Measurements from ENCODE around the gene MARCKSL1. TPM values are rescaled to one million over a fixed set of nuclear protein-coding genes. Genes with fewer than 3 reads are reported as not detected.

The MARCKSL1 gene, protein sequence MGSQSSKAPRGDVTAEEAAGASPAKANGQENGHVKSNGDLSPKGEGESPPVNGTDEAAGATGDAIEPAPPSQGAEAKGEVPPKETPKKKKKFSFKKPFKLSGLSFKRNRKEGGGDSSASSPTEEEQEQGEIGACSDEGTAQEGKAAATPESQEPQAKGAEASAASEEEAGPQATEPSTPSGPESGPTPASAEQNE
- 774 and 833 TPM in 2 replicates for total RNA-seq
- long read RNA-seq, transcript MARCKSL1-201 (2 exons, 1,699 nt), result major isoform, 15 of 43 reads
- long read RNA-seq, partial matches to known transcripts, result 24 of 43 reads
- long read RNA-seq, other reads (novel, unspliced or antisense), result 4 of 43 reads

DNA sequence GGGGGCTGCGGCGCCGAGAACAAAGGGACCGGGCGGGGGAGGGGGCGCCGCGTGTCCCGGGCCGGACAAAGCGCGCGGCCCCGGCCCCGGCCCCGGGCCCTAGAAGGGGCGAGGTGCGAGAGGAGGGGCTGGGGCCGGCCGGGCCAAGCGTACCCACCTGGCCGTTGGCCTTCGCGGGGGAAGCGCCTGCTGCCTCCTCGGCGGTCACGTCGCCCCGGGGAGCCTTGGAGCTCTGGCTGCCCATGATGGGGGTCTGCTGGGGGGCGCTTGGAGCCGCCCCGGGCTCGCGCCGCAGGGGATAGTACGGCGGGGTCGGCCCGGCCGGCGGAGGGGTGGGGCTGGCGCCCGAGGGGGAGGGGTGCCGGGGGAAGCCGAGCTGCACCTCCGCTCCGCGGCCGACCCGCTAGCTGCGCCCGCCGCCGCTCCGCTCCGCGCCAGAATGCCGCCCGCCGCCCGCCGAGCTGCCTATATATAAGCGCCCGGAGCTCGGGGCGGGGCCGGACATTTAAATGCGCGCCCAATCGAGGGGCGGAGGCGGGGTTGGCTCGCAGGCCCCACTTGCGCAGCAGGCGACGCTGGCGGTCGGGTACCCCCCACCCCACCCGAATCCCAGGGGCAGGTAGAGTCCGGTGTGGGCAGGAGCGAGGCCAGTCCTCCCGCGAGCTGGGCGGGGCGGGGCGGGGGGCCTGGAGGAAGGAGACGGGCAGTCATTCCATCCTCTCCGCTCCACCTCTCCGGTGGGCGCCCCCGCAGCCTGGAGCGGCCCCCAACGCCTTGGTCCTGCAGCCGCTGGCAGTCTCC, at the start of gene MARCKSL1:
MARCKSL1 (minus strand) TSS at position 444 of the 801 bp plus-strand sequence; CDS start at position 244, 200 bp downstream.
- DNase-seq (ENCODE audit: low spot score, unreplicated experiment), result peak; percentile 88
- H3K27ac Mint-ChIP-seq, result peak within 1 kb of the TSS; percentile 98
- no peaks in the 10 kb centered on the region for H3K9me3 Mint-ChIP-seq (ENCODE audit: low read depth)
- peak within 1 kb of the TSS; percentile 97 for H3K4me3 Mint-ChIP-seq (ENCODE audit: low read depth)
- peaks cover 40% of the 10 kb centered on the region for H3K4me1 Mint-ChIP-seq (ENCODE audit: low read depth)
- TF ChIP-seq, protein P1, sequence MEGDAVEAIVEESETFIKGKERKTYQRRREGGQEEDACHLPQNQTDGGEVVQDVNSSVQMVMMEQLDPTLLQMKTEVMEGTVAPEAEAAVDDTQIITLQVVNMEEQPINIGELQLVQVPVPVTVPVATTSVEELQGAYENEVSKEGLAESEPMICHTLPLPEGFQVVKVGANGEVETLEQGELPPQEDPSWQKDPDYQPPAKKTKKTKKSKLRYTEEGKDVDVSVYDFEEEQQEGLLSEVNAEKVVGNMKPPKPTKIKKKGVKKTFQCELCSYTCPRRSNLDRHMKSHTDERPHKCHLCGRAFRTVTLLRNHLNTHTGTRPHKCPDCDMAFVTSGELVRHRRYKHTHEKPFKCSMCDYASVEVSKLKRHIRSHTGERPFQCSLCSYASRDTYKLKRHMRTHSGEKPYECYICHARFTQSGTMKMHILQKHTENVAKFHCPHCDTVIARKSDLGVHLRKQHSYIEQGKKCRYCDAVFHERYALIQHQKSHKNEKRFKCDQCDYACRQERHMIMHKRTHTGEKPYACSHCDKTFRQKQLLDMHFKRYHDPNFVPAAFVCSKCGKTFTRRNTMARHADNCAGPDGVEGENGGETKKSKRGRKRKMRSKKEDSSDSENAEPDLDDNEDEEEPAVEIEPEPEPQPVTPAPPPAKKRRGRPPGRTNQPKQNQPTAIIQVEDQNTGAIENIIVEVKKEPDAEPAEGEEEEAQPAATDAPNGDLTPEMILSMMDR (IDR thresholded peaks at IDR 0.05; ENCODE audit: unreplicated experiment), result no peak
- peaks cover 16% of the 10 kb centered on the region for H3K36me3 Mint-ChIP-seq (ENCODE audit: insufficient read depth)
- peaks cover 13% of the 10 kb centered on the region for H3K27me3 Mint-ChIP-seq

DNA sequence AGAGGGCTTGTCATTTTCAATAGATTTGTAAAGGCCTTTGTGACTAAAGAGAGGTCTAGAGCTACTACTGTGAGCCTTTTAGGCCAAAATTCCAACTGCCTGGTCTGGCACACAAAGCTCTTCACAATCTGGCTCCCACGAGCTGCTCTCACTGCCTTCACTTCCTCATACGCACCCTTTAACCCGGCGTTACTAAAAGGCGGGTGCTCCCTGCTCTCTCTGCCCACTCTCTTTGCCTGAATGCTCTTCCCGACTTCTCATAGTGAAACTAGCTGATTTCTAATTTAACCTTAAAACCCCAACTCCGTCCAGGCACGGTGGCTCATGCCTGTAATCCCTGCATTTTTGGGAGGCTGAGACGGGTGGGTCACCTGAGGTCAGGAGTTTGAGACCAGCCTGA, 44.0 kb upstream of the MARCKSL1 start:
- peaks cover 16% of the 10 kb centered on the region for H3K36me3 Mint-ChIP-seq (ENCODE audit: insufficient read depth)
- DNase-seq (ENCODE audit: low spot score, unreplicated experiment), result no peak
- no peaks in the 10 kb centered on the region for H3K4me1 Mint-ChIP-seq (ENCODE audit: low read depth)
- H3K4me3 Mint-ChIP-seq (ENCODE audit: low read depth), result no peak overlapping the region
- TF ChIP-seq, protein P1 (IDR thresholded peaks at IDR 0.05; ENCODE audit: unreplicated experiment), result no peak
- H3K27ac Mint-ChIP-seq, result no peak overlapping the region
- no peaks in the 10 kb centered on the region for H3K9me3 Mint-ChIP-seq (ENCODE audit: low read depth)
- no peaks in the 10 kb centered on the region for H3K27me3 Mint-ChIP-seq

DNA sequence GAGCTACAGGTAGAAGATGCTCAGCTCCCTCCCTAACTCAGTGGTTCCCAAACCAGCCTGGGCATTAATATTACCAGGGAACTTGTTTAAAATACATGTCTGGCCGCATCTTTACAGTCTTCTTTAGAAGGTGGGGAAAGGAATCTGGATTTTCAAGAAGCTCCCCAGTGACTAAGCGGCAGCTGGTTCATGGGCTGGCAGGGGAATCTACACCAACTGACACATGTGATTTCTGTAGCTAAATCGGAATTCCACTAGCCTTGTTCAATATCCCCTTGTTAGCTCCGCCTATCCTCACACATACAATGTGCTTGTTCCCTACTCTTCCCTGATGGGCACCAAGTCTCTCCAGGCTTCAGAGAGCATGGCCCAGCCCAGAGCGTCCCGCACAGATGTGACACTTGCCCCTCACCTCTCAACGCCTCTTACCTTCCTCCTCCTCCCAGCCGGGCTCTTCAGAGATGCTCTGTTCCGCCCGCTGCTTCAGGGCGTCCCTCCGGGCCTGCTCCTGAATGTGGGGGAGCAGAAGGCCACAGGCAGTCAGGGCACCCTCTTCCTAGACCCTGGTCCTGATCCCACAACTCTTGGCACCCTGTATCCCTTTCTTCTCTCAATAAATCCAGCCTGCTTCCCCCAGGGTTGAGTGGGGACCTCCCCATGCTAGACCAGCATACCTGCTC, 41.6 kb upstream of the MARCKSL1 start:
- TF ChIP-seq, protein P1 (IDR thresholded peaks at IDR 0.05; ENCODE audit: unreplicated experiment), result no peak
- no peak overlapping the region for H3K4me3 Mint-ChIP-seq (ENCODE audit: low read depth)
- DNase-seq (ENCODE audit: low spot score, unreplicated experiment), result no peak
- H3K4me1 Mint-ChIP-seq (ENCODE audit: low read depth), result no peaks in the 10 kb centered on the region
- H3K36me3 Mint-ChIP-seq (ENCODE audit: insufficient read depth), result peaks cover 22% of the 10 kb centered on the region
- peak overlapping the region; percentile 71 for H3K27ac Mint-ChIP-seq
- H3K27me3 Mint-ChIP-seq, result no peaks in the 10 kb centered on the region
- H3K9me3 Mint-ChIP-seq (ENCODE audit: low read depth), result no peaks in the 10 kb centered on the region

DNA sequence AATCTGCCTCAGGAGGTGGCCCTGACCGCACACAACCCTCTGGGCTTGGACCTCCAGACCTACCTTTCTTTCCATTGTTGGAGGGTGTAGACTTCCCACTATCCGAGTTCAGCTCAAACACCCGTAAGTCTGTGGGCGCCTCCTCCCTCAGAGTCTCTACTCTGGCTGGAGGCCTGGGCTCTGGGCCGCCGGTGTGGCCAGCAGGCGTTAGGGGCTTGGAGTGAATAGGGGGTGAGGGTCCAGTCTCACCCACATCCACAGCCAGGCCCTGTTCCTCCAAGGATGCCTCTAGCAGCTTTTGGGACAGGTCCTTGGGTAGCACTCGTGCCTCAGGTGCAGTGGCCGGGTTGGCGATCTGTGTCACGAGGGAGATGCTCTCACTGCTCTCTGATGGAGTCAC, 40.2 kb upstream of the MARCKSL1 start:
- no peaks in the 10 kb centered on the region for H3K4me1 Mint-ChIP-seq (ENCODE audit: low read depth)
- DNase-seq (ENCODE audit: low spot score, unreplicated experiment), result no peak
- H3K27ac Mint-ChIP-seq, result no peak overlapping the region
- peaks cover 28% of the 10 kb centered on the region for H3K36me3 Mint-ChIP-seq (ENCODE audit: insufficient read depth)
- H3K27me3 Mint-ChIP-seq, result no peaks in the 10 kb centered on the region
- no peak overlapping the region for H3K4me3 Mint-ChIP-seq (ENCODE audit: low read depth)
- TF ChIP-seq, protein P1 (IDR thresholded peaks at IDR 0.05; ENCODE audit: unreplicated experiment), result no peak
- no peaks in the 10 kb centered on the region for H3K9me3 Mint-ChIP-seq (ENCODE audit: low read depth)

DNA sequence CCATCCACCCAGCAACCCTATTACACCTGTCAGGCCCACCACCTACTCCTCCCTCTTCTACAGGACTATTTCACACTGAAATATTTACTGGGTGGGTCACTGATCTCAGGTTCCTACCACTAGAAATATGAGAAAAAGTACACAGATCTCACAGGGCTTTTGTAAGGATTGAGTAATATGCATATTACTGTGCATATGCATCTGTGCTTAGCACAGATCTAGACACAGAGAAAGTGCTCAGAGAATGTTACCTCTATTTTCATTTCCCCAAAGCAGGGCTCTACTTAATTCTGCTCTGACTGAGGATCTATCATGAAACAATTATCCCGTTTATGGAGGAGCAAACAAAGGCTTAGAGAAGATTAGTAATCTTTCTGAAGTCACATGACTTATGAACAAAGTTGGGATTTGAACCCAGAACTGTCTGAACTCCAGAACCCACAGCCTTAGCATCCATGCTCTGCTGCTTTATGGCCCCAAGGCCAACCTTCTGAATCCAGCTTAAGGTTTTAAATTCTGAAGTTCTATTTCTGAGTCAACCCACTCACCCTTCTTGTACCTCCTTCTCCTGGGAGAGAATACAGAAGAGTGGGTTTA, 38.1 kb upstream of the MARCKSL1 start:
- no peaks in the 10 kb centered on the region for H3K4me1 Mint-ChIP-seq (ENCODE audit: low read depth)
- peaks cover 23% of the 10 kb centered on the region for H3K36me3 Mint-ChIP-seq (ENCODE audit: insufficient read depth)
- H3K9me3 Mint-ChIP-seq (ENCODE audit: low read depth), result no peaks in the 10 kb centered on the region
- no peak overlapping the region for H3K27ac Mint-ChIP-seq
- TF ChIP-seq, protein P1 (IDR thresholded peaks at IDR 0.05; ENCODE audit: unreplicated experiment), result no peak
- DNase-seq (ENCODE audit: low spot score, unreplicated experiment), result no peak
- no peak overlapping the region for H3K4me3 Mint-ChIP-seq (ENCODE audit: low read depth)
- H3K27me3 Mint-ChIP-seq, result no peaks in the 10 kb centered on the region
